Nephron (organoid): ENCODE data around the gene MYLK.
"Not testable (repeated sequence)": the region's sequence is repeated elsewhere in the genome, so short reads cannot be mapped to it uniquely, and the experiment has no call there.

Experiments
- H3K27ac Mint-ChIP-seq, 3 experiments: 2 replicates each; pipeline ENCODE4 v1.8.0; 2020; ENCODE audit warnings: mixed read lengths in 3 of 3, mild to moderate bottlenecking in 2 of 3, moderate library complexity in 1 of 3
- H3K27me3 Mint-ChIP-seq: 2 replicates; pipeline ENCODE4 v1.8.0; 2021; ENCODE audit warnings: low read depth, mild to moderate bottlenecking, moderate library complexity, mixed read lengths
- H3K36me3 Mint-ChIP-seq: 2 replicates; pipeline ENCODE4 v1.8.0; 2020; ENCODE audit warnings: low read depth, mixed read lengths
- H3K4me1 Mint-ChIP-seq: 2 replicates; pipeline ENCODE4 v1.8.0; 2020; ENCODE audit warnings: mixed read lengths
- H3K4me3 Mint-ChIP-seq, 3 experiments: 2 replicates each; pipeline ENCODE4 v1.8.0; 2020; ENCODE audit warnings: mild to moderate bottlenecking in 3 of 3, mixed read lengths in 3 of 3, moderate library complexity in 2 of 3
- H3K9me3 Mint-ChIP-seq: 2 replicates; pipeline ENCODE4 v1.8.0; 2020; ENCODE audit warnings: mixed read lengths
- TF ChIP-seq, protein P1 (sequence below), 3 experiments: fragments of 200-600 bp; sonication (generic); IDR thresholded peaks; one replicate each; pipeline ENCODE4 v1.5.0; 2021; ENCODE audit warnings: antibody characterized with exemption in 3 of 3; ENCODE audit not compliant: unreplicated experiment in 3 of 3

The MYLK gene

GRCh38 chr3:123716411-123716810 lies 167.7 kb downstream of the MYLK start:
- Mint-ChIP-seq H3K27ac (peak overlapping the region; percentile 35 to 64 (median 53)), H3K4me3 (no peak overlapping the region), H3K9me3 (no peaks in the 10 kb centered on the region), H3K4me1 (peaks cover 83% of the 10 kb centered on the region), H3K27me3 (peaks cover 5% of the 10 kb centered on the region), H3K36me3 (no peaks in the 10 kb centered on the region)
- TF ChIP-seq, protein P1, sequence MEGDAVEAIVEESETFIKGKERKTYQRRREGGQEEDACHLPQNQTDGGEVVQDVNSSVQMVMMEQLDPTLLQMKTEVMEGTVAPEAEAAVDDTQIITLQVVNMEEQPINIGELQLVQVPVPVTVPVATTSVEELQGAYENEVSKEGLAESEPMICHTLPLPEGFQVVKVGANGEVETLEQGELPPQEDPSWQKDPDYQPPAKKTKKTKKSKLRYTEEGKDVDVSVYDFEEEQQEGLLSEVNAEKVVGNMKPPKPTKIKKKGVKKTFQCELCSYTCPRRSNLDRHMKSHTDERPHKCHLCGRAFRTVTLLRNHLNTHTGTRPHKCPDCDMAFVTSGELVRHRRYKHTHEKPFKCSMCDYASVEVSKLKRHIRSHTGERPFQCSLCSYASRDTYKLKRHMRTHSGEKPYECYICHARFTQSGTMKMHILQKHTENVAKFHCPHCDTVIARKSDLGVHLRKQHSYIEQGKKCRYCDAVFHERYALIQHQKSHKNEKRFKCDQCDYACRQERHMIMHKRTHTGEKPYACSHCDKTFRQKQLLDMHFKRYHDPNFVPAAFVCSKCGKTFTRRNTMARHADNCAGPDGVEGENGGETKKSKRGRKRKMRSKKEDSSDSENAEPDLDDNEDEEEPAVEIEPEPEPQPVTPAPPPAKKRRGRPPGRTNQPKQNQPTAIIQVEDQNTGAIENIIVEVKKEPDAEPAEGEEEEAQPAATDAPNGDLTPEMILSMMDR (IDR thresholded peaks at IDR 0.05; ENCODE audit: unreplicated experiment in 3 of 3), result no peak

DNA sequence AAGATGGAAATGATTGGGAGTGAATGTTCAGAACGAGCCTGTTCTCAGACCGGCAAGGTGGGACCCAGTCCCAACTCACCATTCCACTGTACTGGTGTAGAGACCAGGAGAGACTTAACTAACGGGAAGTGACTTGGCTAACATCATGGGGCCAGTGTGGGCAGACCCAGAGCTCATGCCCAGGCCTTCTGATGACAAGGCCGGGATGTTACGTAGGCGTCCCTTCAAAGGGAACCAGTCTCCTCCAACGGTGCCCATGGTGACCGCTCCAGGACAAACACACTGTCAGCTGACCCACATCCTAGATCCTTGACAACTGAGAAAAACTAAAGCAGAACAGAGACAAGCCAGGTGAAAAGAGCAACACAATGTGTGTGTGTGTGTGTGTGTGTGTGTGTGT lies 170.9 kb downstream of the MYLK start:
- Mint-ChIP-seq H3K4me3 (no peak overlapping the region), H3K27ac (peak overlapping the region in 1 of 3 experiments; percentile 71), H3K9me3 (no peaks in the 10 kb centered on the region), H3K36me3 (no peaks in the 10 kb centered on the region), H3K27me3 (peaks cover 5% of the 10 kb centered on the region), H3K4me1 (peaks cover 66% of the 10 kb centered on the region)
- TF ChIP-seq, protein P1 (IDR thresholded peaks at IDR 0.05; ENCODE audit: unreplicated experiment in 3 of 3), result no peak

DNA sequence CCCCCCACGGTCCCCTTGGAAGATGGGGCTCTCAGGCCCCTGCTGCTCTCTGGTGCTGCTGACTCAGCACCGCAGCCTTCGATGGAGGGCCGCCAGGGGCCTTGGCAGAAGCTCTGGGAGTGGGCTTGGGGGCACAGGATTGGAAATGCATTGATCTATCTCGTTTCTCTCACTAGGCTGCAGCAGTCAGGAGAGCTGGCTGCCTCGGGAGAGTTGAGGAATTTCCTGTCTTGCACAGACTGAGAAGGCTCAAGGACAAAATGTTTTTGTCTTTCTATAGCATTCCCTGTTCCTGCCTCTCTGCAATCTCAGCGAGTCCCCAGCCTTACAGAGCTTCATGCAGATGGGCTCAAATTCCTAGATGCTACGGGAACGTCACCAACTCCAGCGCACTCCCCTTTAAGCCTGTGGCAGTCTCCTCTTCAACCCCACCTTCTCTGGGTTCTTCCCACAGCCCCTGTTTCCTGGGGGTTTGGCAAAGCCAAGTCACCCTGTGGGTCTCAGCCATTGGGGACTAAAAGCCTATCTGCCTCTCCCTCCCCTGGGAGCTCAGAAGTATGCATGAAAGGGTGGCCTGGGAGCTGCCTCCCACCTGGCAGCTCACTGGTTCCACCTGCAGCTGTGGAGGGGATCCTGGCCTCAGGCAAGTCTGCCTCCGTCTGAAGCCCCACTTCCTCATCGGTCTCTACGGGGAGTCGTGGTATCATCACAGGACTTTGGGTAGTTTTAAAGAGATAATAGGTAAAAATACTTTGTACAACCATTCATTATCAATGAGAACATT lies 171.9 kb downstream of the MYLK start:
- Mint-ChIP-seq H3K27me3 (peaks cover 5% of the 10 kb centered on the region), H3K4me3 (peak overlapping the region in 1 of 3 experiments; percentile 25), H3K9me3 (no peaks in the 10 kb centered on the region), H3K4me1 (peaks cover 63% of the 10 kb centered on the region), H3K36me3 (no peaks in the 10 kb centered on the region), H3K27ac (peak overlapping the region; percentile 71 to 91 (median 81))
- TF ChIP-seq, protein P1 (IDR thresholded peaks at IDR 0.05; ENCODE audit: unreplicated experiment in 3 of 3), result no peak

DNA sequence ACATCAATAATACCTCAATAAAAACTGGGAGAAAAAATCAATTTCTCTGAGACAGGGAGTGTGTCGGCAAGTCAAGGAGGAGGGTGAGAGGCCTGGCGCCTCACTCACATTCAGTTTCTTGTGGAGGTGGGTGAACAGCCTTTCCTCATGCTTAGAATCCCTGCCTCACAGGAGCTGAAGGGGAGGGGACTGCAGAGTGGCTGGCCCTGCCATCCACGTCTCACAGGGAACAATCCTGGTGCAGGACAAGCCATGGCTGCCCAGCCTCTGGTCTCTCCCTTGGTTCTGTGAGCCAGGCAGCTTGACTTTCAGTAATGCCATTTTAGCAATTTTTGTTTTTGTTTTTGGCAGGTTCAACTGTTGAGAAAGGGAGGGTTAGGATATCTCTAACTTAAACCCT lies 172.8 kb downstream of the MYLK start:
- TF ChIP-seq, protein P1 (IDR thresholded peaks at IDR 0.05; ENCODE audit: unreplicated experiment in 3 of 3), result no peak
- Mint-ChIP-seq H3K36me3 (no peaks in the 10 kb centered on the region), H3K9me3 (no peaks in the 10 kb centered on the region), H3K27me3 (peaks cover 5% of the 10 kb centered on the region), H3K4me3 (no peak overlapping the region), H3K27ac (peak overlapping the region; percentile 57 to 91 (median 71)), H3K4me1 (peaks cover 60% of the 10 kb centered on the region)

GRCh38 chr3:123708531-123708930 lies 175.6 kb downstream of the MYLK start:
- H3K36me3 Mint-ChIP-seq, result no peaks in the 10 kb centered on the region
- peaks cover 5% of the 10 kb centered on the region for H3K27me3 Mint-ChIP-seq

GRCh38 chr3:123707641-123708040 lies 176.5 kb downstream of the MYLK start:
- Mint-ChIP-seq H3K4me1 (peaks cover 52% of the 10 kb centered on the region), H3K27ac (peak overlapping the region in 2 of 3 experiments; percentile 5 to 36)
- not testable (repeated sequence) for H3K36me3 Mint-ChIP-seq, H3K4me3 Mint-ChIP-seq, H3K9me3 Mint-ChIP-seq, H3K27me3 Mint-ChIP-seq

More at GRCh38 chr3:123708531-123708930, 175.6 kb downstream of the MYLK start:
- H3K4me1 Mint-ChIP-seq, result peaks cover 56% of the 10 kb centered on the region
- no peak overlapping the region for H3K27ac Mint-ChIP-seq
- H3K9me3 Mint-ChIP-seq, result no peaks in the 10 kb centered on the region
- TF ChIP-seq, protein P1 (IDR thresholded peaks at IDR 0.05; ENCODE audit: unreplicated experiment in 3 of 3), result no peak
- H3K4me3 Mint-ChIP-seq, result no peak overlapping the region
